ENCODE measurements around the gene DDOST.

GRCh38 chr1:20685099-20685662 is 24.0 kb upstream of the DDOST start:
- no peak for TF ChIP-seq CTCF (IDR thresholded peaks at IDR 0.05)
- TF ChIP-seq EP300 (IDR thresholded peaks at IDR 0.05; ENCODE audit: low read depth): no peak

Data from transverse colon (tissue), 3 donors.